Lung microvascular endothelial cell (primary cell): ENCODE results near the gene NHLRC1. TPM values are rescaled to one million over a fixed set of nuclear protein-coding genes. Genes with fewer than 3 reads are reported as not detected.

Experiments
- DNase-seq, 2 donors: peaks; one replicate each; pipeline versions ENCODE4 v3.0.0 to v3.0.0-alpha.2; 2010; ENCODE audit warnings: low read depth in 2 of 2
- total RNA-seq: library from RNA; depleted of rRNA; stranded (reverse); fragments of >200 nt; gene quantifications from 2 replicates; pipeline ENCODE4 v1.2.1, GENCODE V29; 2014

Gene NHLRC1
- total RNA-seq, 1 donor from 2014 or later: 0.99 TPM

- no peak for DNase-seq
These were observed 17.6 kb upstream of the NHLRC1 start for GRCh38 chr6:18139935-18140621.

DNA sequence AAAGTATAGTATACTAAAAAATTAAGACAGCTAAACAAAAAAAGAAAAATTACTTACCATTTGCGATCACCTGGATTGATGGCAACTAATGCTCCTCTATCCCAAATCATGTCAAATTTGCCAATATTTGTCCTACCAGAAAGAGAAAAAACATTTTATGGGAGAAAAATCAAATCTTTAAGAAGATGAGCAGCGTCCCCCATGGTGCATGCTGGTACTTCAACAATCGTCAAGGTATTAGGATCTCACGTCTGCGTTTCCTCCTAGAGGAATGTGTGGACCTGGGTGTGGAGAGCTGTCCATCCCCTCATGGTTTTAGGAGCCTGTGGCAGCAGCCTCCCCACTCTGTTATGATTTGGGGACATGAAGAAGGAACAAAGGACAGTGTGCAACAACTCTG lies 16.4 kb upstream of the NHLRC1 start:
- DNase-seq: no peak

DNA sequence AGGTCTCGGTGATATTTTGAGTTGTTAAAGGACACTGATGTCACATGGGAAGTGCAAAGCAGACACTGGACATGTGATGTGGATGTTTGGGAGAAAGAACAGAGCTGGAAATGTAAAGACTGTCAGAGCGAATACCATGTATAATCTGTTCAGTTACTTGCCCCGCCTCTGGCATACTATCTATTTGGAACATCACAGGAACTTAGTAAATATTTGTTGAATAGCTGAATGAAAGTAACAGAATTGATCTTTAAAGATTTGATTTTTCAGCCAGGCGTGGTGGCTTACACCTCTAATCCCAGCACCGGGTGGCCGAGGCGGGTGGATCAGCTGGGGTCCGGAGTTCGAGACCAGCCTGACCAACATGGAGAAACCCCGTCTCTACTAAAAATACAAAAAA lies 13.8 kb upstream of the NHLRC1 start:
- no peak for DNase-seq

- no peak for DNase-seq
These were observed 12.7 kb upstream of the NHLRC1 start for GRCh38 chr6:18135171-18135570.

DNA sequence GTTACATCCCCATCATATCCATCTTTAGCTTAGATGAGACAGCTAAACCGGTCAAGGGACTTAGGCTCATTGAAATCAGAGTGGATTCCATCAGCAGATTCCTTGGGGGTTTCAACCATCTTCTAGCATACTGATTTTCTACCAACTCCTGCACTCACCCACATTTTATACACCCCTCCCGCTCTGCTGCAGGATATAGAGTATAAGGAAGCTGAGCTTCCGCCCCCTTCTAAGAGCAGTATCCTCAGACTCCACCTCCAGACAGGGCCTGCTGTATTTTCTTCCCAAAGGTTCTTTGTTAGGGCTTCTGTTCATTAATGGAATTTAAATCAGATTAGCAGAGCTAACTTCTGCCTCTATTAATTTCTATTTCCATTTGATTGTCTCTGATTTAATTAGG lies 9.9 kb upstream of the NHLRC1 start:
- DNase-seq: no peak

DNA sequence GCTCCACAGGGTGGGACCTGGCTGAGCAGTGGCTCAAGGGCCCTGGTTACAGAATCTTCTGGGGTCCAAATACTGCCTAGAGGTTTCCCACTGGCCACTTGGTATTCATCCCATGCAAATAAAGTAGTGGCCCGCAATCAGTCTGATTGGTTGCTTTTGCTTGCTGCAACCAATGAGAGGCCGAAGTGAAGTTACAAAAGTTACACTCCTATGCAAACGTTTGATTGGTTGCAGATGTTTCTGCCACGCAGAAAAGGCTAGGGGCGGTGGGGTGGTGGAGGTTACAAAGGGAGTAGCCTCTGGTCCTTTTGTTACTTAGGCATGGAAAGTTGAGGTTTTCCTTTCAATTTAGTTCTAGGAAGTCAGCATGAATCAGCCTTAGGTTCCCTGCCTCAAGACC lies 3.6 kb upstream of the NHLRC1 start:
- DNase-seq: peak in 1 of 2 donors; percentile 9

DNA sequence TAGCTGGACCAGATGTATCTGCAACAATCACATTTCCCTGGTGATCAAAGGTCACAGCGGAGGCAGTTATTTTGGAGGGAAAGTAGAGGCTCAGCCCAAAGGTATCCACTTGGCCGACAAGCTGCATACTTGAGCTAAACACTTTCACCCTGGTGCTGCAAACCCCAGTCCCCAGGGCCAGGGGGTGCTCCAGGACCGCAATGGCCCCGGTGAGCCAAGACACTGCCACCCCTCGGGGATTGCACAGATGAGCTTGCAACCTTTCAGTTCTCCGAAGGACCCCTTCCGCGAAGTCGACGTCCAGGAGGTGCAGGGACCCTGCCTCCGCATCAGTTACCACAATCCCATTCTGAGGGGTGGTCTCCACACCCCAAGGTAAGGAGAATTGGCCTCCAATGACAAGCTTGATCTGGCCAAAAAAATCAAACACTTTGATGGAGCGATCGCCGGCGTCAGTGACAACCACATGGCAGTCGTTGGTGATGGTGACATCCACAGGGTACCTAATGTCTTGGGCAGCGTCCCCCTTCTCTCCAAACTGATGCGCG lies 823 bp downstream of the NHLRC1 start:
- no peak for DNase-seq

DNA sequence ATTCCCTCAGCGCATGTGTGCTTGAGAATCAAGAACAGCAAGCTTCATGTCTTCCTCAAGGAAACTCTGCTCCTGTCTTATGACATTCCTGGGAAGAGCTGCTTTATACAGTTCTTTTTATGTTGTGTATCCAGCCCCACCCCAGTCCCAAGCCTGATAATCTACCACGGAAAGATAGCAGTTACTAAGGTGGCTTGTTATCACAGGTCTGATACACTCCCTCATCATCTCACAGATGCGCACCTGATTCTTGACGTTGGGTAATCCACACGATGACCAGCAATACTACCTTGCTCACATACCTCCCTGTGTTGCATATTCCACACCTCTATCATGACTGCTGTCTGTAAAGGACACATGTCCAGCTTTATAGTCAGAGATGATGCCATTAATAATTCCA lies 3.2 kb downstream of the NHLRC1 start:
- no peak for DNase-seq

- DNase-seq: no peak
These were observed 4.1 kb downstream of the NHLRC1 start for GRCh38 chr6:18118330-18118729.

DNA sequence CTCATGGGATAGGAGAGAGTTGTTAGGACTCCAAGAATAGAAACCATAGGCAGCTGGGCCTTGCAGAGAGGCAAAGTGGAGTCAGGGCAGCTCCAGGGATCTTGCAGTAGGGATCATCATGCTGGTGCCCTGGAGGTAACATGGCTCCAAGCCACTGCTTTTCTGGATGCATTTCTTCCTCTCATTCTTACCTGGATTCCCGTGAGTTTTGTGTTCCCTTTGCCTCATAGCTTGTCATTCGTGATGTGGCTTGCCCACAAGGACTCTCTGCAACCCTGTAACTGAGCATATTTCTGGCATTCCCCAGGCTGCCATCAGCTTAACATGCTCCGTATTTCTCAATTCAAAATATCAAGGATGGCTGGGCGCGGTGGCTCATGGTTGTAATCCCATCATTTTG lies 5.3 kb downstream of the NHLRC1 start:
- DNase-seq: no peak

DNA sequence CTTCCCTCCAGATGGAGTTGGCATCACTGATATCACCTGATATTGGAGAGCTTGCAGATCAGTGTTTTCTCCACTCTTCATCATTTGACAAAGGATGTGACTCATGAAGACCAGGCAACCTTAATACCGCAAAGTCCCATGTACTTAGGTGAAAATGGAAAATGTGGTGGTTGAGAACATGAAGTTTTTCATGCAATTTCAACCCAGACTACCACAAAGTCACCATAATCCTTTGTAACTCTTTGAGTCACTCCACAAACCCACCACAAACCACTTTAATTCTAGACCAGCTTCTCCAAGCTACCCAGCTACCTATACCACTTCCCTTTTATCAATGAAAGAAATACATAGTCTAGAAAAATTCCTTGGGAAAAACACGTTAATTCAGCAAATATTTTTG lies 7.1 kb downstream of the NHLRC1 start:
- DNase-seq: no peak

GRCh38 chr6:18110162-18110561 lies 12.3 kb downstream of the NHLRC1 start:
- no peak for DNase-seq

DNA sequence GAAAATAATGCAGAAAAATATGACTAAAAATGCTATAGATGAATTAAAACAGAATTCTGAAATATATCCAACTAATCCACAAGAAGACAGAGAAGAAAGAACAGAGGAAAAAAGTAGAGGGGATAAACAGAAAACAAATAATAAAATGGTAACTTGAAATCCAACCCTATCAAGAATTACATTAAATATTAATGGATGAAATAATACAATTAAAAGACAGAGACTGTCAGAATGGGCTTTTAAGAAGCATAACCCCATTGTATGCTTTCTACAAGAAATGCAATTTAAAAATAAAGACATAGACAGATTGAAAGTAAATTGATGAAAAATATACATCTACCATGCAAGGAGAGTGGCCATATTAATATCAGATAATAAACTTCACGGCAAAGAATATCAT lies 15.4 kb downstream of the NHLRC1 start:
- DNase-seq: no peak

- no peak for DNase-seq
These were observed 19.5 kb downstream of the NHLRC1 start for GRCh38 chr6:18102783-18103509.

GRCh38 chr6:18101873-18102272 lies 20.6 kb downstream of the NHLRC1 start:
- DNase-seq: no peak

DNA sequence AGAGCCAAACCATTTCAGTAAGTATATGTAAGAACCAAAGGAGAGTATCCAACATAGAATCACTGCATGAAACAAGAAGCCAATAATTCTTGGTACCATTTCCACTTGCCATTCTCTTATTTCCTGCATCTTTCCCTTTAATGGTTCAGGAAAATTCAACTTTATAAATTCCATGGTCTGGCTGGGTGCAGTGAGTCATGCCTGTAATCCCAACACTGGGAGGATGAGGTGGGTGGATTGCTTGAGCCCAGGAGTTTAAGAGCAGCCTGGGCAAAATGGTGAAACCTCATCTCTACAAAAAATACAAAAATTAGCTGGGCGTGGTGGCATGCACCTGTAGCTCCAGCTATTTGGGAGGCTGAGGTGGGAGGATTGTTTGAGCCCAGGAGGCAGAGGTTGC lies 21.2 kb downstream of the NHLRC1 start:
- no peak for DNase-seq

GRCh38 chr6:18100296-18100695 lies 22.2 kb downstream of the NHLRC1 start:
- no peak for DNase-seq

DNA sequence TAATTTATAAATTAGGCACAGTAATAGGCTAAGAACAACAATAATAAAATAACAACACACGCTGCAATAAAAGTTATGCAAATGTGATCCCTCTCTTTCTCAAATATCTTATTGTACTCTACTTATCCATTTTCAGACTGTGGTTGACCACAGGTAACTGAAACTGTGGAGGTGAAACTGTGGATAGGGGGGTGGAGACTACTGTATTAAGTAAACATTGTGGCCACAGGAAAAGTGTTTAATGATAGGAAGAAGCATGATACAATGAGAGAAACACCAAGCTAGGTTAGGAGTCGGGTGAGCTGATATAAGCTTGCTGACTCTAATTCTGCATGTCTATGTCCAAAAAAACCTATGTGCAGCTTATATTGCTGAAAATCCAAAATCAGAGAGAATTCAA lies 23.0 kb downstream of the NHLRC1 start:
- no peak for DNase-seq

DNA sequence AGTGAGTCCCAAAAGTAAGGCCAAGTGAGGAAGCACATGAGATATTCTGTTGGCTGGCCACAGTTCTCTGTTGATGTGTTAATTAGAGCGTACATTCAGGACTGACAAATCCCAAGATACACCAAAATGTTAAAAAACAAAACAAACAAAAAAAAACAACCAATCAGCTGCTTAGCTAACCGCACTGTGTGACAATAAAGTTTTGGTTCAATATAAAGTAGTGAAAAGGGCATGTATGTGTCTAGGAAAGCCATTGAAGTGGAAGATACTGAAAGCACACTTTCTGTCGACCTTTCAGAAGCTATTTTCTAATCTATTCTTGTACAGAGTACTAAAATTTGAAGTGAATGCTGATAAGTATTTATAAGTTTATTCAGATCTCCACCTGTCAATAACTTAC lies 26.1 kb downstream of the NHLRC1 start:
- no peak for DNase-seq

DNA sequence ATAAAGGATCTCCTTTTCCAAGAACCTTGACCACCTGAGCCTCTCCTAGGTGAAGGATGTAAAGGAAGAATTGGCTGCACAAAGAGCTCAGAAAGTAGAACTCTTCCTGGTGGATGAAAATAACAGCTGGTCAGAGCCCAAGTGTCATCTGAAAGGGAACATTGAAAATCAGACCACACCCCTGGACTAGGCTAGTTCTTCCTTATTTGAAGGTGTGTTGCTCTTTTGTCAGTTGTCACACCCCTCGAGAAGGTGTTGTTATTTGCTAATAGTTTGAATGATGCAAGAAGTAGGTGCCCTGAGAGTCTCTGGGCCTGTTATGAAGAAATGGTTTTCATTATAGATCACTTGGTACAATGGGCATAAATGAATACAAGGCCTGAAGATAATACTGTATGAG lies 31.1 kb downstream of the NHLRC1 start:
- no peak for DNase-seq

GRCh38 chr6:18090349-18090786 lies 32.1 kb downstream of the NHLRC1 start:
- DNase-seq: no peak

DNA sequence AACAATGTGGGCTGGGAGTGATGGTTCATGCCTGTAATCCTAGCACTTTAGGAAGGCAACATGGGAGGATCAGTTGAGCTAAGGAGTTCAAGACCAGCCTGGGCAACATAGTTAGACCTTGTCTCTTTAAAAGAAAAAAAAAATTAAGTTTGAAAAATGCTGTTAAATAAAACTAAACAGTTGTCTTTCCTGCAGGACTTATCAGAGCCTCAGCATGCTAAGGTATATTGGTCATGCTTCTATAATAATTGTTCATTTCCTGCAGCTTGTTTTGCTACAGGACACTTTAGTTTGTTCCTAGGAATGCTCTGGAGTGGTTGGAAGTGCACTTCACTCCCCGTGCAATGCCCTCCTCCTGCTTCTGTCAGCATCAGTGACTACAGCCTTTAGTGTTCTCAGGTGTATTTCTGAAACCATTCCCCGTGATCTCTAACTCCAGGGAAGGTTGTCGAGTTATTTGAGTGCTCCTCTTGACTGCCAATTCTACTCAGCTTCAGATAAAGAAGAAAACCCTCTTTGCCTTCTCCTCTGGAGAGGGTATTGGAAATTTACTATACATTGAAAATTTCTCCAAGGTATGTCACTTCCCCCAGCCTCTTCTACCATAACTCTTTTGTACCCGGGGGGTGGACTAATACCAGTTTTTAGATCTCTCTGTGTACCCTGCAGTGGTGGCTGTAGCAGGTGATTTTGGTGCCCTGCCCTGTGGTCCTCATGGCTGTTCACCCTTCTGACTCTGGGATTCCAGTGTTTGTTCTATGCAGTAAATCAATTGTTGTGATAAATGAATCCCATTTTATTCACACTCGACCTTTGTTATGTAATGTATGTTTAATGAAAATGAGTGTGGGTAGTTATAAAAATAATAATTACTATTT lies 33.8 kb downstream of the NHLRC1 start:
- no peak for DNase-seq
